Duodenal mucosa (tissue), 2 donors: ENCODE measurements around the gene PHEX.

Source experiments
- H3K27ac ChIP-seq: one replicate; pipeline ENCODE4 v1.7.0; 2013; ENCODE audit warnings: low read depth, low read length
- H3K27me3 ChIP-seq, 2 donors: one replicate each; pipeline ENCODE4 v1.7.0; 2013; ENCODE audit warnings: low read length in 2 of 2, control low read depth in 1 of 2; ENCODE audit not compliant: insufficient read depth in 2 of 2, control insufficient read depth in 1 of 2
- H3K36me3 ChIP-seq, 2 donors: one replicate each; pipeline ENCODE4 v1.7.0; 2013; ENCODE audit warnings: low read length in 2 of 2, control low read depth in 1 of 2; ENCODE audit not compliant: insufficient read depth in 2 of 2, control insufficient read depth in 1 of 2
- H3K4me1 ChIP-seq, 2 donors: one replicate each; pipeline ENCODE4 v1.7.0; 2013; ENCODE audit warnings: low read length in 2 of 2, control low read depth in 1 of 2; ENCODE audit not compliant: insufficient read depth in 2 of 2, control insufficient read depth in 1 of 2
- H3K4me3 ChIP-seq, 2 donors: one replicate each; pipeline ENCODE4 v1.7.0; 2013; ENCODE audit warnings: low read length in 2 of 2, low read depth in 1 of 2
- H3K9ac ChIP-seq, 2 donors: one replicate each; pipeline ENCODE4 v1.7.0; 2013; ENCODE audit warnings: low read length in 2 of 2, low read depth in 1 of 2
- H3K9me3 ChIP-seq, 2 donors: one replicate each; pipeline ENCODE4 v1.7.0; 2013; ENCODE audit warnings: low read length in 2 of 2, control low read depth in 1 of 2; ENCODE audit not compliant: control insufficient read depth in 1 of 2

The PHEX gene

GRCh38 chrX:22090181-22090580, 58.1 kb downstream of the PHEX start:
- H3K36me3 ChIP-seq: no peaks in the 10 kb centered on the region
- H3K4me3 ChIP-seq: no peak overlapping the region
- H3K27ac ChIP-seq: no peak overlapping the region
- H3K27me3 ChIP-seq: no peaks in the 10 kb centered on the region
- H3K9ac ChIP-seq: no peak overlapping the region
- H3K4me1 ChIP-seq: no peaks in the 10 kb centered on the region
- H3K9me3 ChIP-seq: no peaks in the 10 kb centered on the region

GRCh38 chrX:22093550-22093949, 61.4 kb downstream of the PHEX start:
- no peaks in the 10 kb centered on the region for H3K36me3 ChIP-seq
- H3K9ac ChIP-seq: no peak overlapping the region
- H3K9me3 ChIP-seq: no peaks in the 10 kb centered on the region
- no peaks in the 10 kb centered on the region for H3K27me3 ChIP-seq
- H3K27ac ChIP-seq: no peak overlapping the region
- H3K4me3 ChIP-seq: no peak overlapping the region
- no peaks in the 10 kb centered on the region for H3K4me1 ChIP-seq

GRCh38 chrX:22095286-22095685, 63.2 kb downstream of the PHEX start:
- no peak overlapping the region for H3K4me3 ChIP-seq
- no peaks in the 10 kb centered on the region for H3K27me3 ChIP-seq
- no peak overlapping the region for H3K27ac ChIP-seq
- H3K4me1 ChIP-seq: no peaks in the 10 kb centered on the region
- no peak overlapping the region for H3K9ac ChIP-seq
- no peaks in the 10 kb centered on the region for H3K36me3 ChIP-seq
- no peaks in the 10 kb centered on the region for H3K9me3 ChIP-seq

GRCh38 chrX:22095856-22096255, 63.7 kb downstream of the PHEX start:
- Histone ChIP-seq H3K4me3 (no peak overlapping the region), H3K4me1 (no peaks in the 10 kb centered on the region), H3K27me3 (no peaks in the 10 kb centered on the region), H3K27ac (no peak overlapping the region), H3K36me3 (no peaks in the 10 kb centered on the region), H3K9ac (no peak overlapping the region), H3K9me3 (no peaks in the 10 kb centered on the region)

- Histone ChIP-seq H3K9me3 (no peaks in the 10 kb centered on the region), H3K4me3 (no peak overlapping the region), H3K4me1 (no peaks in the 10 kb centered on the region), H3K27me3 (no peaks in the 10 kb centered on the region), H3K9ac (no peak overlapping the region), H3K27ac (no peak overlapping the region), H3K36me3 (no peaks in the 10 kb centered on the region)
These were observed 65.0 kb downstream of the PHEX start for GRCh38 chrX:22097012-22097694.

GRCh38 chrX:22105231-22105630, 73.1 kb downstream of the PHEX start:
- Histone ChIP-seq H3K4me3 (no peak overlapping the region), H3K27me3 (no peaks in the 10 kb centered on the region), H3K9ac (no peak overlapping the region), H3K36me3 (no peaks in the 10 kb centered on the region), H3K9me3 (no peaks in the 10 kb centered on the region), H3K27ac (no peak overlapping the region), H3K4me1 (no peaks in the 10 kb centered on the region)

- Histone ChIP-seq H3K4me3 (no peak overlapping the region), H3K9me3 (no peaks in the 10 kb centered on the region), H3K36me3 (no peaks in the 10 kb centered on the region), H3K27ac (no peak overlapping the region), H3K4me1 (no peaks in the 10 kb centered on the region), H3K27me3 (no peaks in the 10 kb centered on the region), H3K9ac (no peak overlapping the region)
These were observed 73.8 kb downstream of the PHEX start for GRCh38 chrX:22105971-22106370.

GRCh38 chrX:22109442-22109841, 77.3 kb downstream of the PHEX start:
- H3K36me3 ChIP-seq: no peaks in the 10 kb centered on the region
- H3K4me3 ChIP-seq: no peak overlapping the region
- no peaks in the 10 kb centered on the region for H3K9me3 ChIP-seq
- no peaks in the 10 kb centered on the region for H3K27me3 ChIP-seq
- H3K9ac ChIP-seq: no peak overlapping the region
- no peaks in the 10 kb centered on the region for H3K4me1 ChIP-seq
- H3K27ac ChIP-seq: no peak overlapping the region

GRCh38 chrX:22110729-22111494, 78.8 kb downstream of the PHEX start:
- H3K4me3 ChIP-seq: no peak overlapping the region
- H3K27ac ChIP-seq: no peak overlapping the region

GRCh38 chrX:22116605-22117546, 84.8 kb downstream of the PHEX start:
- H3K27ac ChIP-seq: no peak overlapping the region
- H3K9ac ChIP-seq: no peak overlapping the region
- H3K27me3 ChIP-seq: no peaks in the 10 kb centered on the region
- H3K36me3 ChIP-seq: no peaks in the 10 kb centered on the region
- H3K4me1 ChIP-seq: no peaks in the 10 kb centered on the region
- no peaks in the 10 kb centered on the region for H3K9me3 ChIP-seq
- H3K4me3 ChIP-seq: no peak overlapping the region

More at GRCh38 chrX:22110729-22111494, 78.8 kb downstream of the PHEX start:
- no peaks in the 10 kb centered on the region for H3K27me3 ChIP-seq
- H3K4me1 ChIP-seq: no peaks in the 10 kb centered on the region
- H3K9ac ChIP-seq: no peak overlapping the region
- no peaks in the 10 kb centered on the region for H3K36me3 ChIP-seq
- H3K9me3 ChIP-seq: no peaks in the 10 kb centered on the region
